K562 (cell line): ENCODE data around the gene TBC1D17. TPM values are rescaled to one million over a fixed set of nuclear protein-coding genes. Genes with fewer than 3 reads are reported as not detected.

Source experiments
- ADNP ChIP-seq: fragments of 200-800 bp; sonication (Bioruptor generic); IDR thresholded peaks from 2 replicates; pipeline ENCODE4 v1.6.1; 2016; ENCODE audit warnings: missing genetic modification characterization, missing compliant biosample characterization
- DMBX1 ChIP-seq: fragments of 250-450 bp; sonication (Bioruptor Pico); IDR thresholded peaks from 2 replicates; pipeline ENCODE4 v1.8.0; 2022; ENCODE audit warnings: inconsistent platforms, mild to moderate bottlenecking, moderate library complexity, borderline replicate concordance
- ETS2 ChIP-seq: IDR thresholded peaks from 2 replicates; pipeline ENCODE4 v1.6.1; 2016; ENCODE audit warnings: borderline replicate concordance, missing genetic modification characterization, mild to moderate bottlenecking, moderate library complexity, missing compliant biosample characterization; ENCODE audit not compliant: poor library complexity, severe bottlenecking
- HDAC1 ChIP-seq, 2 experiments: fragments of 450-650 bp; IDR thresholded peaks; 2 replicates each; pipeline ENCODE4 v1.6.1; 2016 to 2017; ENCODE audit warnings: inconsistent platforms in 1 of 2, mild to moderate bottlenecking in 1 of 2, moderate library complexity in 1 of 2
- POLR2B ChIP-seq: fragments of 450-650 bp; IDR thresholded peaks from 2 replicates; pipeline ENCODE4 v1.6.1; 2018; ENCODE audit warnings: low read depth; ENCODE audit not compliant: partially characterized antibody
- POLR3G ChIP-seq: IDR thresholded peaks from 2 replicates; pipeline ENCODE4 v1.6.1; 2011; ENCODE audit not compliant: insufficient read length, insufficient replicate concordance; ENCODE audit errors: extremely low read depth
- STAT5A ChIP-seq: IDR thresholded peaks from 2 replicates; pipeline ENCODE4 v1.6.1; 2012; ENCODE audit warnings: low read length, inconsistent platforms, borderline replicate concordance
- TEAD1 ChIP-seq, 2 experiments: fragments of 450-650 bp in 1 of 2; sonication (generic) in 1 of 2; formaldehyde crosslinking; IDR thresholded peaks; 2 replicates each; pipeline versions ENCODE4 v1.4.0 to v1.8.0; 2020 to 2022; ENCODE audit warnings: mild to moderate bottlenecking in 2 of 2, missing genetic modification reagents in 1 of 2
- ZNF224 ChIP-seq: sonication (generic); formaldehyde crosslinking; IDR thresholded peaks from 2 replicates; pipeline ENCODE4 v1.8.0; 2022; ENCODE audit warnings: mild to moderate bottlenecking, missing genetic modification reagents
- ZNF232 ChIP-seq: sonication (generic); formaldehyde crosslinking; IDR thresholded peaks from 2 replicates; pipeline ENCODE4 v1.8.0; 2022; ENCODE audit warnings: mild to moderate bottlenecking, missing genetic modification reagents
- ZNF79 ChIP-seq: fragments of 250-450 bp; sonication (Bioruptor Pico); IDR thresholded peaks from 2 replicates; pipeline ENCODE4 v1.4.0; 2020; ENCODE audit warnings: low read depth, mild to moderate bottlenecking, moderate library complexity
- polyA plus RNA-seq, 8 experiments: library from polyadenylated mRNA; depleted of rRNA in 4 of 8; stranded (reverse) in 5 of 8; unstranded in 3 of 8; fragments of >200 nt; fragmentation: Nextera tagmentation in 2 of 8; fragmentation: Illumina TruSeq in 1 of 8; extraction: Ambion mirVana in 2 of 8; extraction: Trizol in 1 of 8; gene quantifications; 2 replicates each; pipeline versions ENCODE4 v1.2.1 to v1.2.3, GENCODE V29; 2011 to 2014; ENCODE audit warnings: inconsistent platforms in 1 of 8, missing spikeins in 1 of 8
- total RNA-seq, 7 experiments: library from RNA; depleted of rRNA in 6 of 7; stranded (reverse); fragments of >200 nt in 6 of 7; fragmentation: Illumina TruSeq in 2 of 7; extraction: Trizol in 2 of 7; gene quantifications; 2 replicates each; pipeline versions ENCODE4 v1.2.1 to v1.2.3, GENCODE V29; 2011 to 2021; ENCODE audit warnings: low replicate concordance in 1 of 7
- TF ChIP-seq, protein P1 (sequence below): fragments of 250-450 bp; sonication (Bioruptor Pico); IDR thresholded peaks from 2 replicates; pipeline ENCODE4 v1.4.0; 2020; ENCODE audit warnings: mild to moderate bottlenecking, moderate library complexity
- TF ChIP-seq, protein P2 (sequence below): fragments of 250-450 bp; sonication (Bioruptor Pico); IDR thresholded peaks from 2 replicates; pipeline ENCODE4 v1.5.1; 2021; ENCODE audit warnings: mild to moderate bottlenecking
- TF ChIP-seq, protein P3 (sequence below): fragments of 450-650 bp; formaldehyde crosslinking; IDR thresholded peaks from 2 replicates; pipeline ENCODE4 v1.4.0; 2020; ENCODE audit warnings: mild to moderate bottlenecking, moderate library complexity

TBC1D17 gene
- total and polyA plus RNA-seq, 9 of the 15 experiments (the other 6 are each of a cell fraction or from before 2014, with no cell fraction given) = 0.42 to 16.0 (median 3.8) TPM

DNA sequence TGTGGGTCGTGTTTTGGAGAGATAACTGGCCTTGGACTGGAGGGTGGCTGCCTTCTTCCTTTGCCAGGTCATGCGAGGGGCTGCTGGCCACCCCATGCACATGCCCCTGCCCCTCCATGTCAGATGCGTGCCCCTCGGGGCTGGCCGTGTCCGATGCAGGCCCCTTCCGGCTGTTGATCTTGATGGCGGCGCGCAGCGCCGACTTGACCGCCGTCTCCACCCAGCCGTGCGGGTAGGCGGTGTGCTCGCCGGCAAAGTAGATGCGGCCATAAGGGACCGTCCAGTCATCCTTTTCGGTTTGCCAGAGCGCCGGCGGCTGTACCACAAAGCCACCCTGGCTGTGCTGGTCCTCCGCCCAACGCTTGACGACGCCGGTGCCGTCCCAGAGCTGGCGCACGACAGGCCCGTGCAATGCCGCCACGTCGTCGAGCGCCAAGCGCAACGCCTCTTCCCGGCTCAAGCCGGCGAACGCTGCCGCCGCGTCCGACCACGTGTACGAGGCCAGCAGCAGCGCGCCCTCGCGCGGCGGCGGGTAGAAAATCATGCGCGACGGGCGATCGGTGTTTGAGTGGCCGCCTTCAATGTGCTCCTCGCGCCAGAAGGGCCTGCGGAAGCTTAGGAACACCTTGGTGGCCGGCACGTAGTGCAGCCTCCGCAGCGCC lies 12.3 kb downstream of the TBC1D17 start (continued):
- peak in 1 of 2 experiments; percentile 97; a peak in 2 of 4 replicates for TF ChIP-seq HDAC1 (IDR thresholded peaks at IDR 0.05)
- TF ChIP-seq, protein P1, sequence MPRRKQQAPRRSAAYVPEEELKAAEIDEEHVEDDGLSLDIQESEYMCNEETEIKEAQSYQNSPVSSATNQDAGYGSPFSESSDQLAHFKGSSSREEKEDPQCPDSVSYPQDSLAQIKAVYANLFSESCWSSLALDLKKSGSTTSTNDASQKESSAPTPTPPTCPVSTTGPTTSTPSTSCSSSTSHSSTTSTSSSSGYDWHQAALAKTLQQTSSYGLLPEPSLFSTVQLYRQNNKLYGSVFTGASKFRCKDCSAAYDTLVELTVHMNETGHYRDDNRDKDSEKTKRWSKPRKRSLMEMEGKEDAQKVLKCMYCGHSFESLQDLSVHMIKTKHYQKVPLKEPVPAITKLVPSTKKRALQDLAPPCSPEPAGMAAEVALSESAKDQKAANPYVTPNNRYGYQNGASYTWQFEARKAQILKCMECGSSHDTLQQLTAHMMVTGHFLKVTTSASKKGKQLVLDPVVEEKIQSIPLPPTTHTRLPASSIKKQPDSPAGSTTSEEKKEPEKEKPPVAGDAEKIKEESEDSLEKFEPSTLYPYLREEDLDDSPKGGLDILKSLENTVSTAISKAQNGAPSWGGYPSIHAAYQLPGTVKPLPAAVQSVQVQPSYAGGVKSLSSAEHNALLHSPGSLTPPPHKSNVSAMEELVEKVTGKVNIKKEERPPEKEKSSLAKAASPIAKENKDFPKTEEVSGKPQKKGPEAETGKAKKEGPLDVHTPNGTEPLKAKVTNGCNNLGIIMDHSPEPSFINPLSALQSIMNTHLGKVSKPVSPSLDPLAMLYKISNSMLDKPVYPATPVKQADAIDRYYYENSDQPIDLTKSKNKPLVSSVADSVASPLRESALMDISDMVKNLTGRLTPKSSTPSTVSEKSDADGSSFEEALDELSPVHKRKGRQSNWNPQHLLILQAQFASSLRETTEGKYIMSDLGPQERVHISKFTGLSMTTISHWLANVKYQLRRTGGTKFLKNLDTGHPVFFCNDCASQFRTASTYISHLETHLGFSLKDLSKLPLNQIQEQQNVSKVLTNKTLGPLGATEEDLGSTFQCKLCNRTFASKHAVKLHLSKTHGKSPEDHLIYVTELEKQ (CRISPR knock-in tag) = no peak
- TF ChIP-seq STAT5A = no peak; the same call in 1 of the 2 replicates
- TF ChIP-seq ETS2 = no peak
- peak; percentile 30 for TF ChIP-seq POLR2B
- no peak for TF ChIP-seq ADNP
- TF ChIP-seq, protein P2, sequence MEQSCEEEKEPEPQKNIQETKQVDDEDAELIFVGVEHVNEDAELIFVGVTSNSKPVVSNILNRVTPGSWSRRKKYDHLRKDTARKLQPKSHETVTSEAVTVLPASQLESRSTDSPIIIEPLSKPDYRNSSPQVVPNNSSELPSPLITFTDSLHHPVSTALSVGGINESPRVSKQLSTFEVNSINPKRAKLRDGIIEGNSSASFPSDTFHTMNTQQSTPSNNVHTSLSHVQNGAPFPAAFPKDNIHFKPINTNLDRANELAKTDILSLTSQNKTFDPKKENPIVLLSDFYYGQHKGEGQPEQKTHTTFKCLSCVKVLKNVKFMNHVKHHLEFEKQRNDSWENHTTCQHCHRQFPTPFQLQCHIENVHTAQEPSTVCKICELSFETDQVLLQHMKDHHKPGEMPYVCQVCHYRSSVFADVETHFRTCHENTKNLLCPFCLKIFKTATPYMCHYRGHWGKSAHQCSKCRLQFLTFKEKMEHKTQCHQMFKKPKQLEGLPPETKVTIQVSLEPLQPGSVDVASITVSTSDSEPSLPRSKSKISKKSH = no peak
- TF ChIP-seq ZNF224 = peak; percentile 97
- TF ChIP-seq, protein P3, sequence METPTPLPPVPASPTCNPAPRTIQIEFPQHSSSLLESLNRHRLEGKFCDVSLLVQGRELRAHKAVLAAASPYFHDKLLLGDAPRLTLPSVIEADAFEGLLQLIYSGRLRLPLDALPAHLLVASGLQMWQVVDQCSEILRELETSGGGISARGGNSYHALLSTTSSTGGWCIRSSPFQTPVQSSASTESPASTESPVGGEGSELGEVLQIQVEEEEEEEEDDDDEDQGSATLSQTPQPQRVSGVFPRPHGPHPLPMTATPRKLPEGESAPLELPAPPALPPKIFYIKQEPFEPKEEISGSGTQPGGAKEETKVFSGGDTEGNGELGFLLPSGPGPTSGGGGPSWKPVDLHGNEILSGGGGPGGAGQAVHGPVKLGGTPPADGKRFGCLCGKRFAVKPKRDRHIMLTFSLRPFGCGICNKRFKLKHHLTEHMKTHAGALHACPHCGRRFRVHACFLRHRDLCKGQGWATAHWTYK (CRISPR knock-in tag) = peak; percentile 46; the same call in 1 of the 2 replicates
- TF ChIP-seq ZNF232 (CRISPR knock-in tag) = peak; percentile 99
- no peak for TF ChIP-seq ZNF79 (CRISPR knock-in tag)
- TF ChIP-seq TEAD1 (CRISPR knock-in tag; IDR thresholded peaks at IDR 0.05) = peak; percentile 43 to 98; a peak in 2 of 4 replicates
- TF ChIP-seq DMBX1 (CRISPR knock-in tag) = peak; percentile 73; the same call in 1 of the 2 replicates
- no peak for TF ChIP-seq POLR3G
